H9 (cell line): ENCODE data around the gene PLXNA4. TPM values are rescaled to one million over a fixed set of nuclear protein-coding genes. Genes with fewer than 3 reads are reported as not detected.

Source experiments
- DNase-seq: peaks from one replicate; pipeline ENCODE4 v3.0.0-alpha.2; 2017
- H2AFZ ChIP-seq: one replicate; pipeline ENCODE4 v1.6.1; 2013; ENCODE audit warnings: mild to moderate bottlenecking, low read length, control low read depth, moderate library complexity
- H2AK5ac ChIP-seq: 2 replicates; pipeline ENCODE4 v1.6.1; 2013; ENCODE audit warnings: low read length, control low read depth, mixed read lengths; ENCODE audit not compliant: insufficient read length
- H2BK120ac ChIP-seq: one replicate; pipeline ENCODE4 v1.6.1; 2013; ENCODE audit warnings: low read depth, mild to moderate bottlenecking, low read length, control low read depth, inconsistent platforms; ENCODE audit not compliant: poor library complexity, severe bottlenecking
- H2BK12ac ChIP-seq: 2 replicates; pipeline ENCODE4 v1.6.1; 2013; ENCODE audit warnings: low read length, control low read depth, mixed read lengths, low read depth; ENCODE audit not compliant: insufficient read length
- H2BK15ac ChIP-seq: 2 replicates; pipeline ENCODE4 v1.6.1; 2013; ENCODE audit warnings: low read depth, low read length, control low read depth
- H2BK20ac ChIP-seq: one replicate; pipeline ENCODE4 v1.6.1; 2013; ENCODE audit warnings: low read depth, mild to moderate bottlenecking, low read length, control low read depth, inconsistent platforms; ENCODE audit not compliant: poor library complexity, severe bottlenecking
- H2BK5ac ChIP-seq: 2 replicates; pipeline ENCODE4 v1.6.1; 2013; ENCODE audit warnings: low read length, control low read depth, mixed read lengths; ENCODE audit not compliant: insufficient read length
- H3K14ac ChIP-seq: 2 replicates; pipeline ENCODE4 v1.6.1; 2013; ENCODE audit warnings: low read length, control low read depth; ENCODE audit not compliant: insufficient read depth
- H3K18ac ChIP-seq: 2 replicates; pipeline ENCODE4 v1.6.1; 2013; ENCODE audit warnings: low read depth, mild to moderate bottlenecking, mixed read lengths, low read length, control low read depth; ENCODE audit not compliant: insufficient read length
- H3K23ac ChIP-seq: 2 replicates; pipeline ENCODE4 v1.6.1; 2013; ENCODE audit warnings: low read length, control low read depth, mixed read lengths, low read depth; ENCODE audit not compliant: insufficient read length
- H3K23me2 ChIP-seq: 2 replicates; pipeline ENCODE4 v1.6.1; 2013; ENCODE audit warnings: low read depth, mild to moderate bottlenecking, mixed read lengths, low read length, control low read depth; ENCODE audit not compliant: insufficient read length, poor library complexity, severe bottlenecking
- H3K27ac ChIP-seq: 2 replicates; pipeline ENCODE4 v1.5.1; 2013; ENCODE audit warnings: low read length, control low read depth, mixed read lengths, low read depth; ENCODE audit not compliant: insufficient read length
- H3K27me3 ChIP-seq: 2 replicates; pipeline ENCODE4 v1.6.1; 2013; ENCODE audit warnings: low read length, control low read depth, inconsistent platforms; ENCODE audit not compliant: insufficient read depth
- H3K4ac ChIP-seq: 2 replicates; pipeline ENCODE4 v1.6.1; 2013; ENCODE audit warnings: low read depth, mild to moderate bottlenecking, control low read depth, inconsistent platforms, low read length, moderate library complexity
- H3K4me1 ChIP-seq: 2 replicates; pipeline ENCODE4 v1.6.1; 2013; ENCODE audit warnings: low read length, control low read depth, inconsistent platforms; ENCODE audit not compliant: insufficient read depth
- H3K4me2 ChIP-seq: 2 replicates; pipeline ENCODE4 v1.6.1; 2013; ENCODE audit warnings: low read length, control low read depth, mixed read lengths; ENCODE audit not compliant: insufficient read length, insufficient read depth
- H3K56ac ChIP-seq: 2 replicates; pipeline ENCODE4 v1.6.1; 2013; ENCODE audit warnings: low read depth, mild to moderate bottlenecking, mixed read lengths, low read length, control low read depth; ENCODE audit not compliant: insufficient read length
- H3K79me1 ChIP-seq: 2 replicates; pipeline ENCODE4 v1.6.1; 2013; ENCODE audit warnings: low read depth, mild to moderate bottlenecking, moderate library complexity, low read length, control low read depth, inconsistent platforms; ENCODE audit not compliant: insufficient read depth, poor library complexity, severe bottlenecking
- H3K79me2 ChIP-seq: 2 replicates; pipeline ENCODE4 v1.6.1; 2013; ENCODE audit warnings: low read length, control low read depth, inconsistent platforms; ENCODE audit not compliant: insufficient read depth
- H3K9ac ChIP-seq: 2 replicates; pipeline ENCODE4 v1.6.1; 2013; ENCODE audit warnings: low read length, control low read depth, mixed read lengths; ENCODE audit not compliant: insufficient read length; ENCODE audit errors: extremely low read depth
- H3K9me3 ChIP-seq: one replicate; pipeline ENCODE4 v1.6.1; 2013; ENCODE audit warnings: low read depth, low read length, inconsistent platforms; ENCODE audit not compliant: control insufficient read depth
- H3T11ph ChIP-seq: one replicate; pipeline ENCODE4 v1.6.1; 2013; ENCODE audit warnings: mild to moderate bottlenecking, low read length, control low read depth, inconsistent platforms
- H4K20me1 ChIP-seq: one replicate; pipeline ENCODE4 v1.6.1; 2013; ENCODE audit not compliant: control insufficient read depth, insufficient read length, insufficient read depth
- H4K5ac ChIP-seq: 2 replicates; pipeline ENCODE4 v1.6.1; 2013; ENCODE audit warnings: low read depth, mild to moderate bottlenecking, mixed read lengths, low read length, control low read depth; ENCODE audit not compliant: insufficient read length
- H4K8ac ChIP-seq: replicated peaks from 2 replicates; pipeline ENCODE4 v1.6.1; 2013; ENCODE audit warnings: low read length, control low read depth, mixed read lengths, low read depth; ENCODE audit not compliant: insufficient read length
- H4K91ac ChIP-seq: 2 replicates; pipeline ENCODE4 v1.6.1; 2013; ENCODE audit warnings: low read depth, mild to moderate bottlenecking, moderate library complexity, mixed read lengths, low read length, control low read depth; ENCODE audit not compliant: insufficient read length
- H3K27ac Mint-ChIP-seq, 3 experiments: 2 replicates in 2 of 3; 3 replicates in 1 of 3; pipeline ENCODE4 v1.8.0; 2020 to 2021; ENCODE audit warnings: mixed read lengths in 3 of 3, mild to moderate bottlenecking in 1 of 3, moderate library complexity in 1 of 3
- H3K27me3 Mint-ChIP-seq: 2 replicates; pipeline ENCODE4 v1.8.0; 2021; ENCODE audit warnings: low read depth, mild to moderate bottlenecking, moderate library complexity, mixed read lengths
- H3K36me3 Mint-ChIP-seq, 3 experiments: 2 replicates in 2 of 3; 3 replicates in 1 of 3; pipeline ENCODE4 v1.8.0; 2020 to 2021; ENCODE audit warnings: low read depth in 3 of 3, mixed read lengths in 3 of 3; ENCODE audit not compliant: insufficient read depth in 1 of 3
- H3K4me1 Mint-ChIP-seq, 2 experiments: 2 replicates each; pipeline ENCODE4 v1.8.0; 2020; ENCODE audit warnings: mixed read lengths in 2 of 2
- H3K4me3 Mint-ChIP-seq, 2 experiments: 2 replicates in 1 of 2; 3 replicates in 1 of 2; pipeline ENCODE4 v1.8.0; 2020 to 2021; ENCODE audit warnings: mild to moderate bottlenecking in 2 of 2, mixed read lengths in 2 of 2, moderate library complexity in 1 of 2
- H3K9me3 Mint-ChIP-seq, 2 experiments: 2 replicates in 1 of 2; 3 replicates in 1 of 2; pipeline ENCODE4 v1.8.0; 2020; ENCODE audit warnings: mild to moderate bottlenecking in 2 of 2, mixed read lengths in 2 of 2, moderate library complexity in 1 of 2
- CTCF ChIP-seq: fragments of 200-600 bp; sonication (generic); conservative IDR thresholded peaks from 3 replicates; pipeline ENCODE4 v1.8.0; 2021; ENCODE audit warnings: antibody characterized with exemption, mild to moderate bottlenecking
- WGBS: extraction: QIAGEN DNeasy Blood & Tissue Kit; methylation state at CpG from one replicate; pipeline ENCODE4 v1.1.7; 2013; ENCODE audit warnings: missing lambda C conversion rate, low lambda C conversion rate, mixed read lengths; ENCODE audit not compliant: insufficient read length; ENCODE audit errors: extremely low coverage; 5-methylcytosine and 5-hydroxymethylcytosine counted together
- total RNA-seq: library from RNA; stranded (reverse); gene quantifications from 2 replicates; pipeline ENCODE4 v1.2.1, GENCODE V29; 2021

The PLXNA4 gene
- total RNA-seq, 1 experiment from 2014 or later = 0.35 TPM

- H3K4me1 Mint-ChIP-seq = peaks cover 15 to 20% of the 10 kb centered on the region in 2 experiments
- no peaks in the 10 kb centered on the region for H3K9me3 Mint-ChIP-seq
- no peak for TF ChIP-seq CTCF
- no peak overlapping the region for H2BK5ac ChIP-seq
- WGBS = no CpG with 5 or more reads among the region's 2 CpGs
- no peak overlapping the region for H2BK20ac ChIP-seq
- no peak overlapping the region for H3K23ac ChIP-seq
- H3K9ac ChIP-seq = no peak overlapping the region
- H2BK120ac ChIP-seq = no peak overlapping the region
- H3T11ph ChIP-seq = no peak overlapping the region
- no peaks in the 10 kb centered on the region for H3K9me3 ChIP-seq
- no peak overlapping the region for H2AK5ac ChIP-seq
- no peak overlapping the region for H3K4me3 Mint-ChIP-seq
- H3K56ac ChIP-seq = no peak overlapping the region
- no peak overlapping the region for H4K5ac ChIP-seq
- H3K27me3 ChIP-seq = no peaks in the 10 kb centered on the region
- peaks cover 14% of the 10 kb centered on the region for H3K27me3 Mint-ChIP-seq
- H3K4me2 ChIP-seq = no peak overlapping the region
- H3K79me2 ChIP-seq = no peaks in the 10 kb centered on the region
- no peaks in the 10 kb centered on the region for H3K79me1 ChIP-seq
- no peak overlapping the region for H4K8ac ChIP-seq
- H3K23me2 ChIP-seq = no peaks in the 10 kb centered on the region
- no peak overlapping the region for H3K18ac ChIP-seq
- H3K27ac ChIP-seq = no peak overlapping the region
- no peak overlapping the region; a peak in 1 of 7 replicates for H3K27ac Mint-ChIP-seq
- H3K14ac ChIP-seq = no peak overlapping the region
- H2BK12ac ChIP-seq = no peak overlapping the region
- DNase-seq = no peak
- peaks cover 6% of the 10 kb centered on the region; the same call in 1 of the 2 replicates for H3K4me1 ChIP-seq
- H2AFZ ChIP-seq = no peak overlapping the region
- no peaks in the 10 kb centered on the region for H3K36me3 Mint-ChIP-seq
- H4K20me1 ChIP-seq = no peaks in the 10 kb centered on the region
- H4K91ac ChIP-seq = no peak overlapping the region
- H2BK15ac ChIP-seq = no peak overlapping the region
- no peak overlapping the region for H3K4ac ChIP-seq
Measured at GRCh38 chr7:132463922-132464321, 112.3 kb downstream of the PLXNA4 start.
